Kidney capillary endothelial cell (primary cell): ENCODE measurements around the gene LRMDA.

Experiments used
- DNase-seq: peaks from one replicate; pipeline ENCODE4 v3.0.0-alpha.2; 2018; ENCODE audit warnings: low spot score

The LRMDA gene

GRCh38 chr10:75425291-75426079 lies 5.9 kb upstream of the LRMDA start:
- no peak for DNase-seq

- DNase-seq: no peak
Measured at GRCh38 chr10:75426880-75427279, 4.5 kb upstream of the LRMDA start.

GRCh38 chr10:75427951-75428350 lies 3.5 kb upstream of the LRMDA start:
- peak; percentile 9 for DNase-seq

- DNase-seq: peak; percentile 73
Measured at GRCh38 chr10:75428434-75429158, 2.8 kb upstream of the LRMDA start.

- no peak for DNase-seq
Measured at GRCh38 chr10:75429159-75429827, 2.1 kb upstream of the LRMDA start.

- peak; percentile 46 for DNase-seq
Measured at GRCh38 chr10:75430000-75430763, 1.2 kb upstream of the LRMDA start.

- no peak for DNase-seq
Measured at GRCh38 chr10:75432176-75432575, 752 bp downstream of the LRMDA start.

GRCh38 chr10:75432763-75433162 lies 1.3 kb downstream of the LRMDA start:
- DNase-seq: no peak

GRCh38 chr10:75433216-75433615 lies 1.8 kb downstream of the LRMDA start:
- DNase-seq: no peak

- DNase-seq: no peak
Measured at GRCh38 chr10:75434291-75434690, 2.9 kb downstream of the LRMDA start.

- no peak for DNase-seq
Measured at GRCh38 chr10:75435291-75435690, 3.9 kb downstream of the LRMDA start.

- DNase-seq: no peak
Measured at GRCh38 chr10:75436896-75437295, 5.5 kb downstream of the LRMDA start.

- no peak for DNase-seq
Measured at GRCh38 chr10:75437693-75438092, 6.3 kb downstream of the LRMDA start.

GRCh38 chr10:75438275-75438674 lies 6.9 kb downstream of the LRMDA start:
- no peak for DNase-seq

GRCh38 chr10:75439811-75440210 lies 8.4 kb downstream of the LRMDA start:
- no peak for DNase-seq

GRCh38 chr10:75440271-75440793 lies 8.9 kb downstream of the LRMDA start:
- DNase-seq: no peak

GRCh38 chr10:75441196-75441595 lies 9.8 kb downstream of the LRMDA start:
- DNase-seq: no peak

- no peak for DNase-seq
Measured at GRCh38 chr10:75441682-75442081, 10.3 kb downstream of the LRMDA start.

- no peak for DNase-seq
Measured at GRCh38 chr10:75443362-75443761, 11.9 kb downstream of the LRMDA start.

- no peak for DNase-seq
Measured at GRCh38 chr10:75444781-75445386, 13.5 kb downstream of the LRMDA start.

- no peak for DNase-seq
Measured at GRCh38 chr10:75446508-75446907, 15.1 kb downstream of the LRMDA start.

- DNase-seq: no peak
Measured at GRCh38 chr10:75448166-75448565, 16.7 kb downstream of the LRMDA start.
